GM12872 (cell line): ENCODE results near the gene ARID1B.

ENCODE experiments used
- TF ChIP-seq, protein P1 (sequence below): IDR thresholded peaks from 3 replicates; pipeline ENCODE4 v1.5.1; 2011; ENCODE audit warnings: low read depth, mild to moderate bottlenecking, low read length, moderate library complexity; ENCODE audit not compliant: insufficient read depth

Gene ARID1B

DNA sequence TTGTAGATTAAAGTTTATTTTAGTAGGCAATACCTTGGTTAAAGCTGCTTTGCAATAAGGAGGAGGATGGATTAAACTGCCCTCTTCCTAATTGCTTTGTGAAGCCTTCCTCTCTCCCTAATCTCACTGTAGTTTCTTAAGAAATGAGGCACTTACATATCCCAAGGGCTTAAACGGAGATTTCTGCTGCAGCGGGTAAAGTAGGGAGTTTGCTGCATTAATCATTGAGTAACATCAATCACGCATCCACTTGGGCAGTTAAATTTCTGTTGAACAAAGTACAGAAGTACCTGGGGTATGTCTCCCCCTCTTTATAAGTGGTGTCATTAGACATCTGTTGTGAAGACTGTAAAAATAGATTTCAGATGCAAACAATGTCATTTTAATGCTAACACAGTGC is 29.5 kb upstream of the ARID1B start:
- TF ChIP-seq, protein P1, sequence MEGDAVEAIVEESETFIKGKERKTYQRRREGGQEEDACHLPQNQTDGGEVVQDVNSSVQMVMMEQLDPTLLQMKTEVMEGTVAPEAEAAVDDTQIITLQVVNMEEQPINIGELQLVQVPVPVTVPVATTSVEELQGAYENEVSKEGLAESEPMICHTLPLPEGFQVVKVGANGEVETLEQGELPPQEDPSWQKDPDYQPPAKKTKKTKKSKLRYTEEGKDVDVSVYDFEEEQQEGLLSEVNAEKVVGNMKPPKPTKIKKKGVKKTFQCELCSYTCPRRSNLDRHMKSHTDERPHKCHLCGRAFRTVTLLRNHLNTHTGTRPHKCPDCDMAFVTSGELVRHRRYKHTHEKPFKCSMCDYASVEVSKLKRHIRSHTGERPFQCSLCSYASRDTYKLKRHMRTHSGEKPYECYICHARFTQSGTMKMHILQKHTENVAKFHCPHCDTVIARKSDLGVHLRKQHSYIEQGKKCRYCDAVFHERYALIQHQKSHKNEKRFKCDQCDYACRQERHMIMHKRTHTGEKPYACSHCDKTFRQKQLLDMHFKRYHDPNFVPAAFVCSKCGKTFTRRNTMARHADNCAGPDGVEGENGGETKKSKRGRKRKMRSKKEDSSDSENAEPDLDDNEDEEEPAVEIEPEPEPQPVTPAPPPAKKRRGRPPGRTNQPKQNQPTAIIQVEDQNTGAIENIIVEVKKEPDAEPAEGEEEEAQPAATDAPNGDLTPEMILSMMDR, result no peak

DNA sequence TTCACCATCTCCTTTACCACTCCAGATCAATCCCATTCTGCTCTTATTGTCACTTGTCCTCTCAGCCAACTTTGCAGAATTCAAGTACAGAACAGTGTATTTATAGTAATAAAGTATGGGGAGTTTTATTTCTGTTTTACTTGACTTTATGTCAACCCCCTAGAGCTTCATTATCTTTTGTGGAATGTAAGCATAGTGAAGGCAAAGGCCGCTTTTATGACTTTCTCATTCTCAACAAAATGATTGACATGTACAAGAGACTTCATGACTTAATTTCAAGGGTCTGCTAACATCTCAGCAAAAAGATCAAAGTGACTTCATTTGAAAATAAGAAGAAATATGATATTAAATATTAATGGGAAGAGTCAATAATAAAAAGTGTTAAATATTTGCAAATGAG is 28.7 kb upstream of the ARID1B start:
- TF ChIP-seq, protein P1, result no peak

DNA sequence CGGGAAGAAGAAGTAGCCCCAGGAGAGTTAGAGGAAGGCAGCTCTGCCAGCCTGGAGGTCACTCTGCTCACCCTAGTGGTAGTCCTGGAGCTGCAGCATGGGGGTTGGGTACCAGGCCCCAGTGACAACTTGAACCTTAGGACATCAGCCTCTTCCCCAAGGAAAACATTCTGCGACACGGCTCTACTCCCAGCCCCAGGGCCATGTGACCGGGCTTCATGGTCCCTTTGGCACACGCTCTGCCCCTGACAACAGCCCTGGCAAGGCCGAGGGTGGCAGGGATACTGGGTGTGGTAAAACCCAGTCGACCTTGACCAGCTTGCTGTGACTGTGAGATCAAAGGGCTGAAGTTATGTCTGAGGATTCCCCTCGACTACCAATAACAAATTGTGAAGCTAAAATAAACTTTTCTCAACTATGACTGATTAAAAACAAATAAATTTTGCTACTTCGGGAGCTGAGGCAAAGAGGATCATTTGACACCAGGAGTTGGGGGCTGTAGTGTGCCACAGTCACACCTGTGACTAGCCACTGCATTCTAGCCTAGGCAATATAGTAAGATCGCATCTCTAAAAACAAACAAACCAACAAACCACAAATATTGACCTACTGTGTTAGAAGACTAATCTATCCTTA is 24.4 kb upstream of the ARID1B start:
- TF ChIP-seq, protein P1, result peak; percentile 80

DNA sequence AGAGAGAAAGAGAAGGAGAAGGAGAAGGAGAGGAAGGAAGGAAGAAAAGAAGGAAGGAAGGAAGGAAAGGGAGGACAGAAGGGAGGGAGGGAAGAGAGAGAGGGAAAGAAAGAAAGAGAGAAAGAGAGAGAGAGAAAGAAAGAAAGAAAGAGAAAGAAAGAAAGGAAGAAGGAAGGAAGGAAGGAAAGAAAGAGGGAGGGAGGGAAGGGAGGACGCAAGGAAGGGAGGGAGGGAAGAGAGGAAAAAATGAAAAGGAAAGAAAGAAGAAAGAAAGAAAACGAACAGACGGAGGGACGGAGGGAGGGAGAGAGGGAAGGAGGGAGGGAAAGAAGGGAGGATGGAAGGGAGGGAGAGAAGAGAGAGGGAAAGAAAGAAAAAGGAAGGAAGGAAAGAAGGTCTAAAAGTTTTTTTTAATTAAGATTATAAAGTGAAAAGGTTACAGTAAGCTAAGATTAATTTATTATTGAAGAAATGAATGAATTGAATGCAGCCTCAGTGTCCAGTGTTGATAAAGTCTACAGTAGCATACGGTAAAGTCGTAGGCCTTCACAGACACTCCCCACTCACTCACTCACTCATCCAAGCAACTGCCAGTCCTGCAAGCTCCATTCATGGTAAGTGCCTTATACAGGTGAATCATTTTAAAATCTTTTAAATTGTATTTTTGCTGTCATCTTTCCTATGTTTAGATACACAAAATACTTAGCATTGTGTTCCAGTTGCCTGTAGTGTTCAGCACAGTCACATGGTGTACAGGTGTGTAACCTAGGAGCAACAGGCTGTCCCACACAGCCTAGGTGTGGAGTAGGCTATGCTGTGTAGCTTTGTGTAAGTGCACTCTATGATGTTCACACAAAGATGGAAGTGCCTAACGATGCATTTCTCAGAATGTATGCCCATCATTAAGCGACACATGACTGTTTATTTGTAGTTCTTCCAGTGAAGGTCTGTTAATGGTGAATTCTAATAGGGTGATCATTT is 20.3 kb upstream of the ARID1B start:
- TF ChIP-seq, protein P1, result no peak

DNA sequence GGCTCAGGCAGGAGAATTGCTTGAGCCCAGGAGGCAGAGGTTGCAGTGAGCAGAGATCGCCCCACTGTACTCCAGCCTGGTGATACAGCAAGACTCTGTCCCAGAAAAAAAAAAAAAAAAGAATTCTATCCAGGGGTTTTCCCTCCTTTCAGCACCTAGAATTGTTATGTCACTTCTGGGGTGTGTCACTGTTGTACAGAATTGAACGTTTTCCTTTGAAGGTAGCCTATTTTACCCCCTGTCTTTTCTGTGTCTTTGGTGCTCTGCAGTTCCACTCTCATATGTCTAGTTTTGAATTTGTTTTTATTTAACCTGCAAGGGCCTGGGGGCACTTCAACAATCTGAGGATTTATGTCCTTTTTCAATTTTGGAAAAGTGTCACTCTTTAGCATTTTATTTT is 19.3 kb upstream of the ARID1B start:
- TF ChIP-seq, protein P1, result no peak

DNA sequence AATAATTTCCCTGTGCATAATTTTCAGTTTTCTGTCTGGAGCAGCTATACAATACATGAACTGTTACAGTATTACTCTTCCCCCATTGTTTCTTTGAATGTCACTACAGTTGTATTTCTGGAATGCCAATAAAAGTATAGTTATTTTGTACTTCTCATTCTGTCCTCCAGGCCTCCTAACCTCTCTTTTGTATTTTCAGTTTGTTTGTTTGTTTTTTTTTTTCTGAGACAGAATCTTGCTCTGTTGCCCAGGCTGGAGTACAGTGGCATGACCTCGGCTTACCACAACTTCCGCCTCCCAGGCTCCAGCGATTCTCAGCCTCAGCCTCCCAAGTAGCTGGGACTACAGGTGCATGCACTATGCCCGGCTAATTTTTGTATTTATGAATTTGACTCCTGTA is 16.8 kb upstream of the ARID1B start:
- TF ChIP-seq, protein P1, result no peak

DNA sequence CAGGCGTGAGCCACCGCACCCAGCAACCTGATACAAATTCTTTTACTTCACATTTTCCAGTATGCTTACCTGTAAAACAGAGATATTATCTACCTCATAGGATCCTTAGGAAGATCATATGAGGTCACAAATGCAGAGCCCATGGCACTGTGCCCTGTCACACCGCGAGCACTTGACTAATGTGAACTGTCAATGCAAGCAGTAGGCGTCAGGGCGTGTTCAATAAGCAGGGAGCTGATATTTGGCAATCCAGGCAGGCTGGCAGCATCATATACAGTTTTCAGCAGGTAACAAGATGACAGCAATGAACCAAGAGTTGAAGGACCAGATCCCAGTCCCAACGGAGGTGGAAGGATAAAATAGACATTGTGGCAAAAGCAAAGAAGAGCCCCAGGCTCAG is 14.6 kb upstream of the ARID1B start:
- TF ChIP-seq, protein P1, result no peak
